ENCODE measurements around the gene HNRNPH2.

GRCh38 chrX:101369687-101370086 lies 38.3 kb upstream of the HNRNPH2 start:
- TF ChIP-seq POLR2A (IDR thresholded peaks at IDR 0.05; ENCODE audit: low read depth, low read length): no peak
- no peak for TF ChIP-seq TAF1 (IDR thresholded peaks at IDR 0.05; ENCODE audit: borderline replicate concordance, low read depth, low read length)

All from GM12892 (cell line).